IPS-NIHi7 (cell line): Measurements from ENCODE around the gene CEP104.

Experiments
- DNase-seq: peaks from one replicate; pipeline ENCODE4 v3.0.0; 2012; ENCODE audit warnings: mixed read lengths; ENCODE audit errors: extremely low spot score

The CEP104 gene

GRCh38 chr1:3762873-3763228, 94.2 kb downstream of the CEP104 start:
- no peak for DNase-seq

GRCh38 chr1:3762151-3762872, 94.7 kb downstream of the CEP104 start:
- DNase-seq = no peak
